Fibroblast of lung (primary cell): ENCODE results near the gene CDC123. TPM values are rescaled to one million over a fixed set of nuclear protein-coding genes. Genes with fewer than 3 reads are reported as not detected.
A peak's percentile ranks its signal among the peaks of the same experiment; 100 is the strongest.

Experiments used
- DNase-seq, 2 donors: peaks; one replicate each; pipeline versions ENCODE4 v3.0.0 to v3.0.0-alpha.2; 2010; ENCODE audit warnings: low read depth in 2 of 2
- H2AFZ ChIP-seq: 2 replicates; pipeline ENCODE4 v1.5.1; 2012; ENCODE audit warnings: low read length, control low read depth, inconsistent platforms
- H3K27ac ChIP-seq: 2 replicates; pipeline ENCODE4 v1.5.1; 2011; ENCODE audit warnings: low read length, control low read depth; ENCODE audit not compliant: insufficient read depth
- H3K27me3 ChIP-seq: 2 replicates; pipeline ENCODE4 v1.5.1; 2011; ENCODE audit warnings: mild to moderate bottlenecking, low read length; ENCODE audit not compliant: control insufficient read depth, insufficient read depth
- H3K36me3 ChIP-seq: 2 replicates; pipeline ENCODE4 v1.5.1; 2011; ENCODE audit warnings: low read length; ENCODE audit not compliant: control insufficient read depth, insufficient read depth
- H3K4me1 ChIP-seq: 2 replicates; pipeline ENCODE4 v1.5.1; 2011; ENCODE audit warnings: low read length; ENCODE audit not compliant: control insufficient read depth, insufficient read depth; ENCODE audit errors: extremely low read depth
- H3K4me2 ChIP-seq: 2 replicates; pipeline ENCODE4 v1.5.1; 2011; ENCODE audit warnings: low read length, control low read depth; ENCODE audit not compliant: insufficient read depth; ENCODE audit errors: extremely low read depth
- H3K4me3 ChIP-seq, 4 experiments: fragments of 200-600 bp in 1 of 4; sonication (generic) in 1 of 4; replicated peaks in 1 of 4; 2 replicates each; pipeline ENCODE4 v1.5.1; 2011 to 2016; ENCODE audit warnings: low read length in 4 of 4, low read depth in 3 of 4, mild to moderate bottlenecking in 3 of 4, control low read depth in 2 of 4, inconsistent platforms in 1 of 4, mixed read lengths in 1 of 4; ENCODE audit not compliant: insufficient read depth in 1 of 4; ENCODE audit errors: control extremely low read depth in 1 of 4
- H3K79me2 ChIP-seq: 2 replicates; pipeline ENCODE4 v1.5.1; 2012; ENCODE audit warnings: mild to moderate bottlenecking, low read length, inconsistent platforms; ENCODE audit not compliant: control insufficient read depth, insufficient read depth
- H3K9ac ChIP-seq: 2 replicates; pipeline ENCODE4 v1.5.1; 2011; ENCODE audit warnings: mild to moderate bottlenecking, low read length, control low read depth; ENCODE audit not compliant: insufficient read depth
- H3K9me3 ChIP-seq: 2 replicates; pipeline ENCODE4 v1.5.1; 2012; ENCODE audit warnings: low read depth, low read length; ENCODE audit not compliant: control insufficient read depth, insufficient read depth
- H4K20me1 ChIP-seq: 2 replicates; pipeline ENCODE4 v1.5.1; 2011; ENCODE audit warnings: low read length; ENCODE audit not compliant: control insufficient read depth, insufficient read depth; ENCODE audit errors: extremely low read depth
- CTCF ChIP-seq, 2 donors: IDR thresholded peaks in 1 of 2; conservative IDR thresholded peaks in 1 of 2; 1 replicate in 1 of 2; 2 replicates in 1 of 2; pipeline ENCODE4 v1.5.1; 2011 to 2012; ENCODE audit warnings: low read length in 2 of 2, control low read depth in 1 of 2, inconsistent platforms in 1 of 2, low read depth in 1 of 2, mild to moderate bottlenecking in 1 of 2
- EZH2 ChIP-seq: IDR thresholded peaks from 2 replicates; pipeline ENCODE4 v1.5.1; 2012; ENCODE audit warnings: low read length, control low read depth, mild to moderate bottlenecking; ENCODE audit errors: missing control alignments
- polyA plus RNA-seq, 2 donors: library from polyadenylated mRNA; depleted of rRNA in 1 of 2; stranded (reverse) in 1 of 2; unstranded in 1 of 2; fragments of >200 nt; gene quantifications; 2 replicates each; pipeline ENCODE4 v1.2.1, GENCODE V29; 2011 to 2012; ENCODE audit warnings: missing spikeins in 1 of 2
- total RNA-seq: library from RNA; depleted of rRNA; stranded (reverse); fragments of >200 nt; gene quantifications from 2 replicates; pipeline ENCODE4 v1.2.1, GENCODE V29; 2014

The CDC123 gene
- total and polyA plus RNA-seq, 2 donors (not counting 1 experiment from before 2014, with no cell fraction given), result 144 to 172 TPM

GRCh38 chr10:12262278-12262981 is 66.4 kb downstream of the CDC123 start:
- H3K79me2 ChIP-seq, result no peaks in the 10 kb centered on the region
- no peak overlapping the region for H3K4me2 ChIP-seq
- no peak overlapping the region for H2AFZ ChIP-seq
- TF ChIP-seq EZH2 (no peak), CTCF (conservative IDR thresholded peaks at IDR 0.05 in 1 of 2, IDR thresholded peaks at IDR 0.05 in 1 of 2; ENCODE audit: low read depth in 1 of 2, low read length in 2 of 2) (no peak)
- no peak overlapping the region for H3K27ac ChIP-seq
- H3K27me3 ChIP-seq, result no peaks in the 10 kb centered on the region
- DNase-seq, result no peak
- H3K9me3 ChIP-seq, result no peaks in the 10 kb centered on the region
- peaks cover 3% of the 10 kb centered on the region for H3K4me1 ChIP-seq
- H4K20me1 ChIP-seq, result no peaks in the 10 kb centered on the region
- H3K36me3 ChIP-seq, result no peaks in the 10 kb centered on the region
- H3K4me3 ChIP-seq, result no peak overlapping the region
- H3K9ac ChIP-seq, result no peak overlapping the region

- peak overlapping the region; percentile 92 for H2AFZ ChIP-seq
- H3K27ac ChIP-seq, result no peak overlapping the region
- peak overlapping the region; percentile 50 for H3K9ac ChIP-seq
- no peaks in the 10 kb centered on the region for H4K20me1 ChIP-seq
- peak overlapping the region; percentile 95 for H3K4me2 ChIP-seq
- peaks cover 3% of the 10 kb centered on the region for H3K4me1 ChIP-seq
- no peaks in the 10 kb centered on the region for H3K27me3 ChIP-seq
- no peaks in the 10 kb centered on the region for H3K79me2 ChIP-seq
- DNase-seq, result peak; percentile 70 to 73
- no peaks in the 10 kb centered on the region for H3K9me3 ChIP-seq
- no peaks in the 10 kb centered on the region for H3K36me3 ChIP-seq
- H3K4me3 ChIP-seq, result peak overlapping the region; percentile 42 to 59 (median 54)
- peak; percentile 76 to 81 for TF ChIP-seq CTCF (conservative IDR thresholded peaks at IDR 0.05 in 1 of 2, IDR thresholded peaks at IDR 0.05 in 1 of 2; ENCODE audit: low read depth in 1 of 2, low read length in 2 of 2)
- no peak for TF ChIP-seq EZH2
These were observed 68.4 kb downstream of the CDC123 start for GRCh38 chr10:12264204-12264940.

DNA sequence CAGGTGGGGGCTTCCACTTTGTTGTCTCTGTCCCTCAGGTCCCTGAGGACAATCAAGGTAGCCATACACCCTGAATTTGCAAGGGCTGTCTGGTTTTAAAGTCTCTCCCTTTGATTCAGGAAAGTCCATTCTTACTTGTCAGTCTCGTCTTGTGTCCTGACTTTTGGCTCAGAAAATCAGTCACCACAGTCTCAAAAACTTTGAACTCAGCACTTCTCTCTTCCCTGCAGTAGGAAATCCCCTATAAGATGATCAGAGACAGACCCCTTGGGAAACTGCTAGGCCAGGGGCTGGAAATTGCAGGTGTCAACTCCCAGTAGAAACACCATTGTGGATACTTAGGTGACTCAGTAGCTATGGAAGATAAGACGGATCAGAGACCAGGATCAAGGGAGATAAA is 73.1 kb downstream of the CDC123 start:
- Histone ChIP-seq H3K27me3 (no peaks in the 10 kb centered on the region), H3K4me1 (peaks cover 8% of the 10 kb centered on the region), H3K4me2 (no peak overlapping the region), H3K9me3 (no peaks in the 10 kb centered on the region), H3K27ac (no peak overlapping the region), H3K79me2 (no peaks in the 10 kb centered on the region), H2AFZ (no peak overlapping the region), H3K4me3 (no peak overlapping the region), H4K20me1 (no peaks in the 10 kb centered on the region), H3K9ac (no peak overlapping the region), H3K36me3 (no peaks in the 10 kb centered on the region)
- no peak for DNase-seq
- TF ChIP-seq EZH2 (no peak), CTCF (conservative IDR thresholded peaks at IDR 0.05 in 1 of 2, IDR thresholded peaks at IDR 0.05 in 1 of 2; ENCODE audit: low read depth in 1 of 2, low read length in 2 of 2) (no peak)
